ENCODE data around the gene CTNNA2. TPM values are rescaled to one million over a fixed set of nuclear protein-coding genes. Genes with fewer than 3 reads are reported as not detected.

The CTNNA2 gene
- total and polyA plus RNA-seq, 2 of the 8 experiments (the other 6 are each of a cell fraction or from before 2014, with no cell fraction given): 3.9 to 9.0 TPM

GRCh38 chr2:80014637-80015036, 501.8 kb downstream of the CTNNA2 start:
- Histone ChIP-seq H3K18ac (ENCODE audit: extremely low read depth, low read length) (no peak overlapping the region), H3K36me3 (ENCODE audit: control insufficient read depth in 2 of 4, insufficient read depth in 4 of 4, low read length in 3 of 4) (no peaks in the 10 kb centered on the region), H4K5ac (ENCODE audit: insufficient read length, low read depth, low read length) (no peak overlapping the region), H3K4me3 (ENCODE audit: extremely low read depth in 1 of 4, insufficient read depth in 2 of 4, low read depth in 3 of 4, low read length in 4 of 4) (no peak overlapping the region), H3K9me3 (ENCODE audit: insufficient read depth in 2 of 2, low read depth in 1 of 2, low read length in 1 of 2) (no peaks in the 10 kb centered on the region), H2BK20ac (ENCODE audit: low read length) (no peak overlapping the region), H4K20me1 (replicated peaks in 1 of 2; ENCODE audit: control insufficient read depth in 1 of 2, insufficient read depth in 2 of 2, low read length in 2 of 2) (no peaks in the 10 kb centered on the region), H3K4me1 (replicated peaks in 1 of 4; ENCODE audit: control insufficient read depth in 3 of 4, insufficient read depth in 4 of 4, low read length in 3 of 4) (peaks cover 0 to 3% (median 0%) of the 10 kb centered on the region in 4 experiments; a peak in 1 of 7 replicates), H3K23ac (ENCODE audit: insufficient read length) (no peak overlapping the region), H2BK5ac (ENCODE audit: low read depth, low read length) (no peak overlapping the region), H3K23me2 (ENCODE audit: low read depth, low read length) (no peaks in the 10 kb centered on the region; the same call in 1 of the 2 replicates), H2AFZ (ENCODE audit: low read length) (no peak overlapping the region), H3K4me2 (ENCODE audit: insufficient read depth in 1 of 2, low read depth in 2 of 2, low read length in 2 of 2) (no peak overlapping the region), H2BK12ac (ENCODE audit: low read depth, low read length) (no peak overlapping the region), H3K79me1 (ENCODE audit: low read depth, low read length) (no peaks in the 10 kb centered on the region), H3K14ac (ENCODE audit: insufficient read length) (no peak overlapping the region), H2BK120ac (replicated peaks; ENCODE audit: low read depth, low read length) (no peak overlapping the region), H4K91ac (replicated peaks; ENCODE audit: insufficient read length, low read length) (no peak overlapping the region), H3K27ac (ENCODE audit: low read depth, low read length) (no peak overlapping the region), H3K27me3 (replicated peaks in 1 of 4; ENCODE audit: control insufficient read depth in 3 of 4, extremely low read depth in 1 of 4, insufficient read depth in 3 of 4, low read length in 3 of 4) (peaks cover 0 to 2% (median 0%) of the 10 kb centered on the region in 4 experiments; a peak in 3 of 7 replicates), H4K8ac (ENCODE audit: extremely low read depth, insufficient read depth, low read length) (no peak overlapping the region), H3K9ac (replicated peaks in 1 of 4; ENCODE audit: extremely low read depth in 1 of 4, low read depth in 3 of 4, low read length in 3 of 4) (no peak overlapping the region), H2BK15ac (ENCODE audit: low read length) (no peak overlapping the region), H3K56ac (replicated peaks; ENCODE audit: insufficient read length, low read depth, low read length) (no peak overlapping the region), H3K4ac (replicated peaks; ENCODE audit: insufficient read length, low read depth, low read length) (no peak overlapping the region), H2AK5ac (ENCODE audit: low read depth, low read length) (no peak overlapping the region), H3K79me2 (ENCODE audit: control insufficient read depth in 1 of 2, insufficient read depth in 2 of 2, low read length in 2 of 2) (no peaks in the 10 kb centered on the region)
- FAIRE-seq (no peak), DNase-seq (ENCODE audit: low read depth in 1 of 2, low spot score in 2 of 2) (no peak)
- no peak for TF ChIP-seq SP2 (IDR thresholded peaks at IDR 0.05; ENCODE audit: low read length)
- TF ChIP-seq RAD21 (IDR thresholded peaks at IDR 0.05 in 1 of 2, conservative IDR thresholded peaks at IDR 0.05 in 1 of 2; ENCODE audit: low read depth in 2 of 2, low read length in 2 of 2): no peak
- no peak for TF ChIP-seq EGR1 (IDR thresholded peaks at IDR 0.05; ENCODE audit: borderline replicate concordance, low read depth, low read length)
- CTCF ChIA-PET (ENCODE audit: partially characterized antibody): interaction anchor here (1.3 kb wide), 1 partner anchor 15 kb away, joined by 4 read pairs; no protein-coding TSS in a partner anchor
- POLR2A ChIA-PET (ENCODE audit: partially characterized antibody): no interaction called here

Measured in H1 (cell line).